KMS-11 (cell line): ENCODE results near the gene STK38.

ENCODE experiments used
- H2AFZ ChIP-seq: fragments of 200-600 bp; sonication (generic); 2 replicates; pipeline ENCODE4 v1.6.1; 2016; ENCODE audit warnings: antibody characterized with exemption, mixed run types, low read depth
- H3K27ac ChIP-seq: fragments of 200-600 bp; sonication (generic); 2 replicates; pipeline ENCODE4 v1.6.1; 2016; ENCODE audit warnings: mild to moderate bottlenecking, mixed run types
- H3K27me3 ChIP-seq: fragments of 200-600 bp; sonication (generic); 2 replicates; pipeline ENCODE4 v1.6.1; 2017; ENCODE audit warnings: mild to moderate bottlenecking, low read depth, mixed run types, moderate library complexity; ENCODE audit not compliant: insufficient read depth
- H3K36me3 ChIP-seq: fragments of 200-600 bp; sonication (generic); 2 replicates; pipeline ENCODE4 v1.6.1; 2017; ENCODE audit warnings: mild to moderate bottlenecking, mixed run types; ENCODE audit not compliant: insufficient read depth
- H3K4me1 ChIP-seq: fragments of 200-600 bp; sonication (generic); 2 replicates; pipeline ENCODE4 v1.6.1; 2016; ENCODE audit warnings: mild to moderate bottlenecking, low read depth, mixed run types; ENCODE audit not compliant: poor library complexity, severe bottlenecking
- H3K4me2 ChIP-seq: fragments of 200-600 bp; sonication (generic); 2 replicates; pipeline ENCODE4 v1.7.0; 2016; ENCODE audit warnings: mild to moderate bottlenecking, mixed run types
- H3K4me3 ChIP-seq: fragments of 200-600 bp; sonication (generic); IDR thresholded peaks from 2 replicates; pipeline ENCODE4 v1.6.1; 2017; ENCODE audit warnings: low read depth, low read length, mixed read lengths; ENCODE audit not compliant: insufficient read depth
- H3K79me2 ChIP-seq: fragments of 200-600 bp; sonication (generic); 2 replicates; pipeline ENCODE4 v1.6.1; 2016; ENCODE audit warnings: low read depth, mixed run types; ENCODE audit not compliant: insufficient read depth
- H3K9ac ChIP-seq: fragments of 200-600 bp; sonication (generic); 2 replicates; pipeline ENCODE4 v1.6.1; 2016; ENCODE audit warnings: mild to moderate bottlenecking, mixed run types
- H4K20me1 ChIP-seq: fragments of 200-600 bp; sonication (generic); 2 replicates; pipeline ENCODE4 v1.6.1; 2016; ENCODE audit warnings: mild to moderate bottlenecking, mixed run types; ENCODE audit not compliant: insufficient read depth
- TF ChIP-seq, protein P1 (sequence below): fragments of 200-600 bp; sonication (generic); conservative IDR thresholded peaks from 2 replicates; pipeline ENCODE4 v1.6.1; 2017; ENCODE audit warnings: low read depth, mild to moderate bottlenecking, antibody characterized with exemption, low read length, moderate library complexity, mixed read lengths

STK38 gene

DNA sequence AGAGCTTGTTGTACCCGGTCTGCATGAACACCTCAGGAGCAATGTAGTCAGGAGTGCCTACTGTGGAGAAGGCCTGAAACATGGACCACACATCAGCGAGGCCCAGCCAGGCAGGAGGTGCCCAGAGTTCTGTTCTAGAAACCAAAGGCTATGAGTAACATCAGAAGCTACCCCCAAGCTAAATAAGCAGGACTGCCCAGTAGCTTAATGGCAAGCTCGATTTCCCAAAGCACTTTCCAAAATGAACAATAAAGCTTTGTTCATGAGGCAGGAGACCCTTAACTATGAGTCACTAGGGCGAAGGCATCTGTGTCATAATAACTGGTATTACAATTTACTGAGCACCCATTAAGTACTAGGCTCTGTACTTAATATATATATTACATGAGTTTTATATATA is 47.4 kb downstream of the STK38 start:
- H3K27ac ChIP-seq, result no peak overlapping the region
- H3K79me2 ChIP-seq, result no peaks in the 10 kb centered on the region
- H3K4me1 ChIP-seq, result no peaks in the 10 kb centered on the region
- H2AFZ ChIP-seq, result no peak overlapping the region
- no peaks in the 10 kb centered on the region for H3K27me3 ChIP-seq
- H3K4me3 ChIP-seq, result no peak overlapping the region
- no peak overlapping the region for H3K9ac ChIP-seq
- H3K36me3 ChIP-seq, result no peaks in the 10 kb centered on the region
- TF ChIP-seq, protein P1, sequence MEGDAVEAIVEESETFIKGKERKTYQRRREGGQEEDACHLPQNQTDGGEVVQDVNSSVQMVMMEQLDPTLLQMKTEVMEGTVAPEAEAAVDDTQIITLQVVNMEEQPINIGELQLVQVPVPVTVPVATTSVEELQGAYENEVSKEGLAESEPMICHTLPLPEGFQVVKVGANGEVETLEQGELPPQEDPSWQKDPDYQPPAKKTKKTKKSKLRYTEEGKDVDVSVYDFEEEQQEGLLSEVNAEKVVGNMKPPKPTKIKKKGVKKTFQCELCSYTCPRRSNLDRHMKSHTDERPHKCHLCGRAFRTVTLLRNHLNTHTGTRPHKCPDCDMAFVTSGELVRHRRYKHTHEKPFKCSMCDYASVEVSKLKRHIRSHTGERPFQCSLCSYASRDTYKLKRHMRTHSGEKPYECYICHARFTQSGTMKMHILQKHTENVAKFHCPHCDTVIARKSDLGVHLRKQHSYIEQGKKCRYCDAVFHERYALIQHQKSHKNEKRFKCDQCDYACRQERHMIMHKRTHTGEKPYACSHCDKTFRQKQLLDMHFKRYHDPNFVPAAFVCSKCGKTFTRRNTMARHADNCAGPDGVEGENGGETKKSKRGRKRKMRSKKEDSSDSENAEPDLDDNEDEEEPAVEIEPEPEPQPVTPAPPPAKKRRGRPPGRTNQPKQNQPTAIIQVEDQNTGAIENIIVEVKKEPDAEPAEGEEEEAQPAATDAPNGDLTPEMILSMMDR, result no peak
- no peaks in the 10 kb centered on the region for H4K20me1 ChIP-seq
- H3K4me2 ChIP-seq, result no peak overlapping the region

DNA sequence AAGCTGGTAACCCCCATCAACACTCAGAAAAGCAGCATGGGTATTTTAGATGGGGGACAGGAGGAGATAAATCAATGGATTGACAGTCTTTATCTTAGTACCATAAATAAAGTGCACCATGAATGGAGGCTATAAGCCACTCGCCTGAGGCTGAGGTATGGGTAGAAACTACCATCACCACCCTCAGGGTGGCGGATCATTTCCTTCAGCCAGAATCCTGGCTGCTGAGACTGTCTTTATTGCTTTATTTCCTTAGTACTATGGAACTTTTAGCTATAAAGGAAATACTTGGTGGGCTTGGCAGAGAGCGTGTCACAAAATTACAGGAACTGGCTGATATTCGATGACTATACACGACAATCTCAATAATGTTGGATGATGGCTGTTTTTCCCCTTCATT is 52.2 kb downstream of the STK38 start:
- Histone ChIP-seq H3K27ac (no peak overlapping the region), H3K4me2 (no peak overlapping the region), H3K9ac (no peak overlapping the region), H2AFZ (no peak overlapping the region), H3K36me3 (no peaks in the 10 kb centered on the region), H3K4me3 (no peak overlapping the region), H3K4me1 (no peaks in the 10 kb centered on the region), H3K27me3 (no peaks in the 10 kb centered on the region), H3K79me2 (no peaks in the 10 kb centered on the region), H4K20me1 (no peaks in the 10 kb centered on the region)
- TF ChIP-seq, protein P1, result no peak

DNA sequence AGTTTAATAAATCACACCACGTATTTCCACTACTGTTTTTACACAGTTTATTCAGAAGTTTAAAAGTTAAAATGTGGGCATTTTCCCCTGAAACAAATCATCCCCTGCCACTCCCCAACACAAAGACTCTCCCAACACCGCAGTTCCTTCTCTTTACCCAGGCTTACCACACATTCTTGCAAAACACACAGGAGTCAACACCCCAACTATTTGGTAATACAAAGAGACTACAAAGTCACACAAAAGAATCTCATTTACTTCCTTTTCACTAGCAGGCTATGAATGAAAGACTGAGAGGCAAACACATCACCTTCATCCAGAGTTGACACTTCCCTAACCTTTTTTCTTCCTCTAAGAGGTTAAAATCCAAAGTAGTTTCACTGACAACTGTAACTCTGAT is 53.4 kb downstream of the STK38 start:
- Histone ChIP-seq H2AFZ (no peak overlapping the region), H3K36me3 (no peaks in the 10 kb centered on the region), H3K27me3 (no peaks in the 10 kb centered on the region), H3K27ac (no peak overlapping the region), H4K20me1 (no peaks in the 10 kb centered on the region), H3K4me2 (no peak overlapping the region), H3K4me1 (no peaks in the 10 kb centered on the region), H3K9ac (no peak overlapping the region), H3K4me3 (no peak overlapping the region), H3K79me2 (no peaks in the 10 kb centered on the region)
- TF ChIP-seq, protein P1, result no peak

DNA sequence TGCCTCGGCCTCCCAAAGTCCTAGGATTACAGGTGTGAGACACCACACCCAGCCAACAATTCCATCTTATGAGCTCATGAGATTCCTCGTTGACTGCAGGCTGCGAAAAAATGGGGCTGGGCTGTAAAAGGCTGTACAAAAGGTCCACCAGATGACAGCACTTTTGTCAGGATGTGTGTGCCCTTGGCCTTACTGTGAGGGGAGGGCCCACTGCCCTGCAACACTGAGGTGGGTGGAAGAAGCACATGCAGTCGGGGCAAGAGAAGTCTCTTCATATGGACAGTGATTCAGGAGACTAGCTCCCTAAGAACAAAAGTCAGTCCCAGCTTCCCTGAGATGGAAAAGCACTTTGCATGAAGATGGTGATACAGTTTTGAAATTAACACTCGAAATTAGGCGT is 54.0 kb downstream of the STK38 start:
- Histone ChIP-seq H4K20me1 (no peaks in the 10 kb centered on the region), H3K27ac (no peak overlapping the region), H3K9ac (no peak overlapping the region)

More for the DNA sequence above, 54.0 kb downstream of the STK38 start:
- no peak overlapping the region for H2AFZ ChIP-seq
- TF ChIP-seq, protein P1, result no peak
- H3K36me3 ChIP-seq, result no peaks in the 10 kb centered on the region
- H3K27me3 ChIP-seq, result no peaks in the 10 kb centered on the region
- H3K4me2 ChIP-seq, result no peak overlapping the region
- no peaks in the 10 kb centered on the region for H3K4me1 ChIP-seq
- no peaks in the 10 kb centered on the region for H3K79me2 ChIP-seq
- no peak overlapping the region for H3K4me3 ChIP-seq
